ENCODE measurements around the gene ZSWIM8. TPM values are rescaled to one million over a fixed set of nuclear protein-coding genes. Genes with fewer than 3 reads are reported as not detected.

Gene ZSWIM8
- total RNA-seq, 1 donor from 2014 or later: 66.7 TPM

GRCh38 chr10:73796766-73797165 is 11.4 kb downstream of the ZSWIM8 start:
- no peaks in the 10 kb centered on the region for H3K27me3 ChIP-seq (ENCODE audit: control insufficient read depth, insufficient read depth, low read length)
- no peak overlapping the region for H3K4me3 ChIP-seq (ENCODE audit: low read depth, low read length)
- no peak for DNase-seq (ENCODE audit: low read depth)
- H3K36me3 ChIP-seq (ENCODE audit: control insufficient read depth, insufficient read depth, low read length): peaks cover 1% of the 10 kb centered on the region
- no peak for TF ChIP-seq CTCF (IDR thresholded peaks at IDR 0.05; ENCODE audit: insufficient read depth, low read length, poor library complexity, severe bottlenecking)

- no peak overlapping the region for H3K4me3 ChIP-seq (ENCODE audit: low read depth, low read length)
- no peak for TF ChIP-seq CTCF (IDR thresholded peaks at IDR 0.05; ENCODE audit: insufficient read depth, low read length, poor library complexity, severe bottlenecking)
- peaks cover 1% of the 10 kb centered on the region for H3K36me3 ChIP-seq (ENCODE audit: control insufficient read depth, insufficient read depth, low read length)
- no peak for DNase-seq (ENCODE audit: low read depth)
- no peaks in the 10 kb centered on the region for H3K27me3 ChIP-seq (ENCODE audit: control insufficient read depth, insufficient read depth, low read length)
Measured at GRCh38 chr10:73797324-73798025, 12.1 kb downstream of the ZSWIM8 start.

- no peak for TF ChIP-seq CTCF (IDR thresholded peaks at IDR 0.05; ENCODE audit: insufficient read depth, low read length, poor library complexity, severe bottlenecking)
- Histone ChIP-seq H3K4me3 (ENCODE audit: low read depth, low read length) (no peak overlapping the region), H3K36me3 (ENCODE audit: control insufficient read depth, insufficient read depth, low read length) (peaks cover 1% of the 10 kb centered on the region), H3K27me3 (ENCODE audit: control insufficient read depth, insufficient read depth, low read length) (no peaks in the 10 kb centered on the region)
- no peak for DNase-seq (ENCODE audit: low read depth)
Measured at GRCh38 chr10:73798087-73798486, 12.7 kb downstream of the ZSWIM8 start.

- peaks cover 1% of the 10 kb centered on the region for H3K36me3 ChIP-seq (ENCODE audit: control insufficient read depth, insufficient read depth, low read length)
- no peak for TF ChIP-seq CTCF (IDR thresholded peaks at IDR 0.05; ENCODE audit: insufficient read depth, low read length, poor library complexity, severe bottlenecking)
- H3K4me3 ChIP-seq (ENCODE audit: low read depth, low read length): no peak overlapping the region
- no peak for DNase-seq (ENCODE audit: low read depth)
- no peaks in the 10 kb centered on the region for H3K27me3 ChIP-seq (ENCODE audit: control insufficient read depth, insufficient read depth, low read length)
Measured at GRCh38 chr10:73798927-73799560, 13.6 kb downstream of the ZSWIM8 start.

GRCh38 chr10:73799899-73800559 is 14.6 kb downstream of the ZSWIM8 start:
- no peak for DNase-seq (ENCODE audit: low read depth)
- H3K27me3 ChIP-seq (ENCODE audit: control insufficient read depth, insufficient read depth, low read length): no peaks in the 10 kb centered on the region
- no peak for TF ChIP-seq CTCF (IDR thresholded peaks at IDR 0.05; ENCODE audit: insufficient read depth, low read length, poor library complexity, severe bottlenecking)
- no peak overlapping the region for H3K4me3 ChIP-seq (ENCODE audit: low read depth, low read length)
- peaks cover 1% of the 10 kb centered on the region for H3K36me3 ChIP-seq (ENCODE audit: control insufficient read depth, insufficient read depth, low read length)

All from kidney epithelial cell (primary cell).